Middle frontal gyrus (tissue), 1 donor: ENCODE measurements around the gene JHY.

Experiments used
- DNase-seq: peaks from one replicate; pipeline ENCODE4 v3.0.0-alpha.2; 2015; ENCODE audit warnings: low spot score; ENCODE audit errors: extremely low spot score

Gene JHY

DNA sequence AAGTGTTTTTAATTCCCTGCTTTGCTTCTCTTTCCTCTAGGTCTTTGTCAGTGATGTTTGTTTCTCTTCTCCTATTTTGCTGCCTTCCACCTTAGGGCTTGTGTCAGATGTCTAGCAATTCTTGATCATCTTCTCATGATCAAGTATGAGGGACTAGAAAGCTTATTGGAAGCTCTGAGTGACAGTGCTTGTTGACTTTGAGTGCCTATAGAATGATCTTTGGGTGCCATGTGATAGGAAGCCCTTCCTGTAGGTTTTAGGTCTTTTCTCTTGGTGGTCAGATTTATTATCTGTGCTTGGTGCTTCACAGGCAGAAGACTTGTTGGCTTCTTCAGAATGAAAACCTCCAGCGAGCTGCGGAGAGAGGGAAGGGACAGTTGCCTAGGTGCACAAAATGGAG, 56.0 kb downstream of the JHY start:
- DNase-seq = no peak

- no peak for DNase-seq
Measured at GRCh38 chr11:122951211-122951610, 68.7 kb downstream of the JHY start.

DNA sequence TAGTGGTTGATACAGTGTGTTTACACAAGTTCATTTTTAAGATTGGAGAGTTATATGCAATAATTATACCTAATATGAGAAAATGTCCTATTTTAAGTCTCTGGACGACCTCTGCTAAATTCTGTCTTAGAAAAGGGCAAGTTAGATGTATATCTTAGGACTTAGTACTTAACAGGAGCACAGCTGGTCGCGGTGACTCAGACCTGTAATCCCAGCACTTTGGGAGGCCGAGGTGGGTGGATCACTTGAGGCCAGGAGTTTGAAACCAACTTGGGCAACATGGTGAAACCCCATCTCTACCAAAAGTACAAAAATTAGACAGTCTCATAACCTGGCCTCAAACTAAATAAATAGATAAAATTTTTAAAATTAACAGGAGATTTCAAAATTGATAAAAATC, 71.9 kb downstream of the JHY start:
- no peak for DNase-seq

DNA sequence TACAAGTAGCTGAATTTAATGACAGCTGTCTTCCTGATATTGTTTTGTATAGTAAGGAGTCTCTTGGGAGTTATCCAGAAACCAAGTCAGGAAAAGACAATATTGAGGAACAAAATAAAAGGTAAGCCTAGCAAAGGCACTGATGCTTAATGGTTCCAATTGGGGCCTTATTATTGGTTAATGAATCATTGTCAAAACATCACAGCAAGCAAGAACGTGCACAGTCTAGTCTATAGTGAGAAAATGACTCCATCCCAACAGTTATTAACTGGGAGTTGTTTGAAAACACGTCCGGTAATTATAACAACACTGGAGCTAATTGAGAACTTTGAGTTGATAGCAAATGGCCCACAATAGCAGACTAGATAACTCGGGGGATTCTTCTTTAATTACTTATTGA, 81.4 kb downstream of the JHY start:
- DNase-seq = no peak

- no peak for DNase-seq
Measured at GRCh38 chr11:122976061-122976733, 93.6 kb downstream of the JHY start.

- no peak for DNase-seq
Measured at GRCh38 chr11:122976734-122977469, 94.3 kb downstream of the JHY start.

GRCh38 chr11:122977470-122978298, 95.1 kb downstream of the JHY start:
- DNase-seq = no peak

DNA sequence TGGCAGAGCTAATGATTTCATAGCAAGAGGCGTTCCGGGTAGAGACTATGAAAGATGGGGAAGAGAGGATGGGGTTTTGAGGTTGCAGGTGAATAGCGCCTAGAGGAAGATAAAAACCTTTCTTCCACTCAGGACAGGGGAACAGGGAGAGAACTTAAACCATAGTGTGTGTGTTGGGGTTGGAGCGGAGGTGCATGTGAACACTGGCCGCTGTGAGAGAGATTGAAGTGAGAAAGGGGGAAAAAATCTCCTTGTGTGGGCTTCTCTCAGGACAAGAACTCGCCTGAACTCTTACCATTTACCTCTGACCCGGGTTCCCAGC, 95.7 kb downstream of the JHY start:
- DNase-seq = no peak

GRCh38 chr11:122979103-122979814, 96.7 kb downstream of the JHY start:
- no peak for DNase-seq

DNA sequence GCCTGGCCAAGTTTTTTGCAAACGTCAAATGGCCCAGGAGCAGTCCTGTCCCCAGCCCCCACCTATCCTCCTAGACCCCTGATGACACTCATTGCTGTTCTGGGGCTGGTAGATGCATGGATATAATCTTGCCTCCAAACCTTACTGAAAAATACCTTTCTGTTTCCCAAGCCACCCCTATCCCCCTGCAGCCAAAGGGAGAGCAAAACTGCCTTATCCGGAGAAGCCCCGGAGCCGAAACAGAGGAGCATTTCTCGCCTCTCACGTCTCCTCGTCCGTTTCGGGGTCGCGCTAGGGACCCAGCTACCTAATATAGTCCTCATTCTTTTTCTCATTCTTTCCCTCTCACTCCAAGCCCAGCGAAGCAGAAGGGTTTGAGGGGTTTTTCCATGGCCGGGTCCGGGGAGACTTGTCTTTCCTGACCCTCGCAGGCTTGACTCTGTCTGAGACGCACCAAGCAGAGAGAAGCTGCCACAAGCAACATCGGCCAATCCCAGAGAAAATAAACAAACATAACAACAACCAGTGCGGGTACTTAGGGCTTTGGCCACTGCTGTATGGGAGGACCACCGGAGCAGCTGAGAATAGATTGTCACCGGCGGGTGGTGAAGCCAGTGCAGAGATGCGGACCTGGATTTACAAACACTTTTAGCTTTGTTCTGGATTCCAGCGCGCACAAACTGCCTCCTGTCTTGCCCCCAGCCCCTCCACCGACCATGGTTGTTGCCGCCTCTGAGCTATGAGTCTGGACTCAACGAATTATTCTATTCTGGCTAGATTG, 97.4 kb downstream of the JHY start:
- no peak for DNase-seq

- DNase-seq = no peak
Measured at GRCh38 chr11:122981388-122982264, 99.1 kb downstream of the JHY start, which contains the start of gene BSX. TSS of gene BSX (minus strand) at chr11:122981834. CDS start at chr11:122981671, 163 bp downstream.

- no peak for DNase-seq
Measured at GRCh38 chr11:122983438-122984185, 101.1 kb downstream of the JHY start.

DNA sequence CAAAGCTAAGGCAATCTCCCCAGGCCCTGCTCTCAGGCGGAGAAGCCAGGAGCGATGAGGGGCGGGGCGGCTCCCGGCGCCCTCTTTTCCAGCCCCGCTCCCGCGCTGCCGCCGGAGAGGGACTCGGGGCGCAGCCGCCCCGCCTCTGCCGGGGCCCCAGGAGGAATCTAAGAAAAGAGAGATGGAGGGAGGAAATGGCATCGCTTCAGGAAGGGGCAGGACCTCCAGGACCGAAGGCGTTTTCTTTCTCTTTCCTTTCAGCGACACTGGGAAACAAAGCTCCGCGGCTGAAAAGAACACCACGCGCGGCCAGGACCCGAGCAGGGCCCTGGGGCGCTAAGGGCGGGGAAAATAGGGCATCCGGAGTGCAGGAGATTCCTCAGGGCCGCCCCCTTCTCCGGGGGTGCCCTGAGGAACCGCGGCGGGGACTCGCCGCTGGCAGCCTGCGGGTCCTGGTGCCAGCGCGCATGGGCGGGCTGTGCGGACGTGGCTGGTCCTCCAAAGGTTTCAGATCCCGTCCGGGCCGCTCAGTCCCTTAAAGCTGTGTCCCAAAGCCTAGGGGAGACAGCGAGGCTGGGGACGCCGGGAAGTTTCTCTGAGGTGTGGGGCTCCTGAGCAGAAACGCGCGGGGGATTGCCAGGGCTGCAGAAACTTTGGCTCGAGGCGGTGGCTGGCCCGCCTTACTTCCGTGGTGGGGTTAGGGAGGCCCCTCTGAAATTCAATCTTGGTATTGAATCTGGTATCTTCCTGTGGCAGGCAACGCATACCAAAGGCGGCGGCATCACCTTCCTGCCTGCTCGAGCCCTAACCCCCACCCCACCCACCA, 101.8 kb downstream of the JHY start:
- DNase-seq = no peak

GRCh38 chr11:122995526-122995925, 113.0 kb downstream of the JHY start:
- no peak for DNase-seq

- no peak for DNase-seq
Measured at GRCh38 chr11:122998727-122999366, 116.3 kb downstream of the JHY start.

DNA sequence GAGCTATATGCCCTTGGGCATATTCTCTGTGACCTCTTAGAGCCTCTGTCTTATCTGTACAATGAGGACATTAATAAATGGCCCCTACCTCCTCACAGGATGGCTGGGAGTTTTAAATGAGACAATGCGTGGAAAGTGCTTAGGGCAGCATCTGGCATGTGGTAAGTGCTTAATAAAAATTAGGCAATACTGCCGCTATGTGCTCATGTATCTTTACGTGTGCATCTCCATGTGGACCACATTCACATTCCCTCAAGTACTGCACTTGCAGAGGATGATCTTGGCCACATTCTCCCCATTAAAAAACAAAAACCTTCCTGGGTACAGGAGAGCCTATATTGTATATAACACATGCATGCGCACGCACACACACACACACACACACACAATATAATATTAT, 118.2 kb downstream of the JHY start:
- DNase-seq = no peak

DNA sequence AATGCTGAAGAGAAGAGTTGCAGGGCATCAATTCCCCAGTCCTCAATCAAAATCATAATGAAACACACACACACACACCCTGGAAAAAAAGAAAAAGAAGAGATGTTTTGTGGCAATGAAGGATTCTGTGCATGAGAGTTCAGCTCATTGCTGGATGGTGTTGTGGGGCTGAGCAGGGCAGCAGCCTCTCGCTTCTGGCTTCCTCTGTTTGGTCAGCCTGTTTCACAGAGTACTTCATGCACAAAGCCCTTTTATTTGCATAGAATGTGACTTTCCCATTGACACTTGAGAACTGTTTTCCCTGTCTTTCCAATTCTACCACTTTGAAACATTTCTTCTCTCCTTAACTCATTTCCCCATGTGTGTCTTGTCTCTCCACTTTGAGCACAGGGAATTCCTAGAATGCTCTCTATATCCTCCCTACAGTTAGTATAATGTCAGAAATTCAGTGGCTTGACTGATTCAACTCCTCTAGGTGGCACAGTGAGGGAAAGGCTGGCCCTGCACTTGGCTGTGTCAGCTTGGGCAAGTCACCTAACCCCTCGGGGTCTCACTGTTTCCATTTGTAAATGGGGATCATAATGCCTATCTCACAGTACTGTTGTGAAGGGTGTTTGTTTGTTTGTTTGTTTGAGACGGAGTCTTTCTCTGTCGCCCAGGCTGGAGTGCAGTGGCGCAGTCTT, 124.4 kb downstream of the JHY start:
- no peak for DNase-seq
